Fibroblast of villous mesenchyme (primary cell): ENCODE results near the gene AP3D1. TPM values are rescaled to one million over a fixed set of nuclear protein-coding genes. Genes with fewer than 3 reads are reported as not detected.

ENCODE experiments used
- DNase-seq: peaks from one replicate; pipeline ENCODE4 v3.0.0-alpha.2; 2010; ENCODE audit warnings: low read depth
- H3K4me3 ChIP-seq: 2 replicates; pipeline ENCODE4 v1.5.1; 2011; ENCODE audit warnings: low read depth, mild to moderate bottlenecking, low read length
- CTCF ChIP-seq: IDR thresholded peaks from 2 replicates; pipeline ENCODE4 v1.5.1; 2012; ENCODE audit warnings: low read depth, mild to moderate bottlenecking, low read length; ENCODE audit not compliant: insufficient read depth
- total RNA-seq: library from RNA; depleted of rRNA; stranded (reverse); fragments of >200 nt; gene quantifications from 2 replicates; pipeline ENCODE4 v1.2.3, GENCODE V29; 2012

The AP3D1 gene
- total RNA-seq, 1 donor = 140 TPM

- H3K4me3 ChIP-seq = no peak overlapping the region
- no peak for TF ChIP-seq CTCF
- no peak for DNase-seq
Observed at GRCh38 chr19:2114821-2115220, 36.5 kb downstream of the AP3D1 start.

DNA sequence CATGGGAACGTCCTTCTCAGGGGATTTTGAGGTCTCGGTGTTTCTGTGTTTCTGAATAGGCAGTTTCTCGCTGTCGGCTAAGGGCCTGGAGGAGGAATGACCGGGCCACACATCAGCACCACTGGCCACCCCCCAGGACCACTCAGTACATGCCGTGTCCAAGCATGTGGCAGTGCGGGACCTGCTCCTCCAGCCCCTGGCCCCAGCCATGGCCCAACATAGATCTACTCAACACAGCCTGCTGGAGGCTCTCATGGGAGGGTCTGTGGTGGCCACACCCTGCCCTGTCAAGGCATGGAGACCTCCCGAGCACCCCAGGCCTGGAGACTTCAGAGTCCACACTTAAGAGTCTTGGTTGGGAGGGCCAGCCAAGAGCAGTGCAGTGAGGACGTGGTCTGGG is 37.1 kb downstream of the AP3D1 start:
- no peak for DNase-seq
- no peak for TF ChIP-seq CTCF
- no peak overlapping the region for H3K4me3 ChIP-seq

DNA sequence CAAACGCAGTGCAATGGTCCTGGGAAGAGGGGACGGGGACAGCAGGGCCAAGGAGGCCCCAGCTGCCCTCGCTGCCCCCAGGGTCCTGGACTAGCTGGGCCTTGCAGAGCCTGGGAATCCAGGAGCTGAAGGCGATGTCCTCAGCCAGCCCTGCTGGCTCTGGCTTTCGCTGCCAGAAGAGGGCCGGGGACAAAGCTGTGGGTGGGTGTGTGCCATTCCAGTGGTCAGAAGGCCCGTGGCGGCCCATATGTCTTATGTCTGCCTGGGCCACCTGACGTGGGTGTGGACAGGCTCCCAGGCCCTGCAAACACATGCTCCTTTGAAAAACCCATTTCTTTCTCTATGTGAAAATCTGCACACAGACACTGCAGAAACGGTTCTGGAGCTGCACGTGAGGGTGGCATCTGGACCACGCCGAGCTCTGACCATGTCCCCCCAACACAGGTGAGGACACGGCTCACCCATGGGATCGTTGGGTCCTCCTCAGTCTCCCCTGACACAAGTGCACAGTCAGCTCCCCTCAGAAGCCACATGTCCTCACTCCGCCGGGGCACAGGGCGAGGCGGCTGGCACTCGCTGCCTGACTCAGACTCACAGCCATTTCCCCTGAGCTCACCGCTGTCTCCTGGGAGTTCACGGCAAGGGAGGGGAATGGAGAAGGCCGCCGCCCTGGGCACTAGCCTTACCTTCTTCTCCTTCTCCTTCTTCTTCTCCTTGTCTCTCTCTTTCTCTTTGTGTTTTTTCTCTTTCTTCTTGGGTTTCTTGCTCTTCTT is 37.7 kb downstream of the AP3D1 start:
- no peak overlapping the region for H3K4me3 ChIP-seq
- TF ChIP-seq CTCF = no peak
- DNase-seq = no peak

- no peak for DNase-seq
- TF ChIP-seq CTCF = no peak
- H3K4me3 ChIP-seq = no peak overlapping the region
Observed at GRCh38 chr19:2112516-2113320, 38.6 kb downstream of the AP3D1 start.

DNA sequence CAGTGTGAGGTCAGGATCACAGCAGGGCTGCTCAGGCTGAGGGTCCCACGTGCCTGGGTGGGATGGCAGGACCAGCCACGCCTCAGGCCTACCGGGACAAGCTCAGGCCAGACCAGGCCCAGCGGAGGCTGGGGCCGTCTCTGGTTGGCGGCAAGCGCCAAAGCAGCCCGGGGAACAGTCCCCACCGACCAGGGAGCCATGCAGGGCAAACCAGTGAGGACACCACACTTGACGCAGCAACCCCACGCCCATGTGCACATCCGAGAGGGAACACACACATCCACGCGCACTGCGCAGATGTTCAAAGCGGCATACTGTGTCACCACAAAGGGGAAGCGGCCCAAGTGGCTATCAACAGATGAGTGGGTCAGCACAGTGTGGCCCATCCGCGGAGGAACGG is 39.5 kb downstream of the AP3D1 start:
- no peak for DNase-seq
- H3K4me3 ChIP-seq = no peak overlapping the region
- no peak for TF ChIP-seq CTCF

DNA sequence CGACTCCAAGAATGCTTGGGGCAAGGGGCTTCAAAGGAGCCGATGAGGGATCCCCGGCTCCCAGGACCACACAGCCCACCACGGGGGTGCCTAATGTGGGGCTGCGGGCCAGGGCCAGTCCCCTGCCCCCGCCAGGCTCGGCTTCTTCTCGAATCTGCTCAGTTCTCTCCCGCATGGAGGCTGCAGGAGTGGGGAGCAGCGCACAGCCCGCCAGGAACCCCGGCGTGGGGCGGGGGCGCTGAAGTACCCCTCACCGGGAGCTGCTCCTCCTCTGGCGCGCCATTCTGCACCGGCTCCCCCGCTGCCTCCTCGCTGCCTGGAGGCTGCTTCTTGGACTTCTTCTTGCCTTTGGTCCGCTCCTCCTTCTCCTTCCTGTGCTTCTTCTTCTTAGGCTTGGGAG is 39.9 kb downstream of the AP3D1 start:
- DNase-seq = no peak
- no peak for TF ChIP-seq CTCF
- H3K4me3 ChIP-seq = no peak overlapping the region

- no peak for TF ChIP-seq CTCF
- H3K4me3 ChIP-seq = no peak overlapping the region
- DNase-seq = no peak
Observed at GRCh38 chr19:2110822-2111221, 40.5 kb downstream of the AP3D1 start.
